H7 (cell line): ENCODE results near the gene SH2D3A. TPM values are rescaled to one million over a fixed set of nuclear protein-coding genes. Genes with fewer than 3 reads are reported as not detected.

Experiments used
- DNase-seq: peaks from one replicate; pipeline ENCODE4 v3.0.0; 2012
- H3K27me3 ChIP-seq: 2 replicates; pipeline ENCODE4 v1.6.0; 2011; ENCODE audit warnings: mild to moderate bottlenecking, low read length; ENCODE audit not compliant: control insufficient read depth, insufficient read depth
- H3K36me3 ChIP-seq: replicated peaks from 2 replicates; pipeline ENCODE4 v1.5.1; 2011; ENCODE audit warnings: low read length; ENCODE audit not compliant: control insufficient read depth, insufficient read depth
- H3K4me3 ChIP-seq: 2 replicates; pipeline ENCODE4 v1.5.1; 2011; ENCODE audit warnings: low read depth, mild to moderate bottlenecking, control low read depth, low read length, moderate library complexity; ENCODE audit not compliant: insufficient read depth
- total RNA-seq: library from RNA; depleted of rRNA; stranded (reverse); fragments of >200 nt; shearing (Covaris generic); gene quantifications from 2 replicates; pipeline ENCODE4 v1.2.3, GENCODE V29; 2014

Gene SH2D3A
- total RNA-seq, 1 experiment from 2014 or later = 11.7 TPM

DNA sequence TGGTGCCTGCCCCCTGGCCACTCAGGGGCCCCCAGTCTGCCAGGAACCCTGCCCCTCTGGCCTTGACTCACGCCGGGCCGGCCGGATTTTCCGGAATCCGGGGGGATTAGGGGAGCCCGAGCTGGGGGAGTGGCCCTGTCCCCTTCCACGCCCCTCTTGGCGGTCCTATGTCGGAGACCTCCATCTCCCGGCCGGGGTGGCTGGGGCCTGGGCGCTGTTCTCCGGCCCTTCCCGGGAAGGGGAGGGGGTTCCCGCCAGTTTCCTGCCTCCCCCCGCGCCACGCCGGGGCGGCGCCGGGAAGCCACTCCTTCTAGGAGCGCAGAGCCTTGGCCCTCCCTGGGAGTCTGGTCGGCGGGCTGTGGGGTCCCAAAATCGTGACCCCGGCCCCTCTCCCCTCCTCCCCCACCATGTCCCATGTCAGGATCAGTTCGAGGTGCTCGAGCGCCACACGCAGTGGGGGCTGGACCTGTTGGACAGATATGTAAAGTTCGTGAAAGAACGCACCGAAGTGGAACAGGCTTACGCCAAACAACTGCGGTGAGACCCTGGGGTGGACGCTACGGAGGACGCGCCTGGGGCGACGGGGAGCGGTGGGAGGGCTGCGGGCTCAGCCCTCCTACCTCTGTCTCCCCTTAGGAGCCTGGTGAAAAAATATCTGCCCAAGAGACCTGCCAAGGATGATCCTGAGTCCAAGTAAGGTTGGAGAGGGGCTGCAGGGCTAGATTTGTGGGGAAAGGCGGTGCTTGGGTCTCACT is 26.5 kb downstream of the SH2D3A start:
- Histone ChIP-seq H3K27me3 (no peaks in the 10 kb centered on the region), H3K36me3 (peaks cover 18% of the 10 kb centered on the region), H3K4me3 (peak overlapping the region; percentile 79)
- DNase-seq = peak; percentile 92

DNA sequence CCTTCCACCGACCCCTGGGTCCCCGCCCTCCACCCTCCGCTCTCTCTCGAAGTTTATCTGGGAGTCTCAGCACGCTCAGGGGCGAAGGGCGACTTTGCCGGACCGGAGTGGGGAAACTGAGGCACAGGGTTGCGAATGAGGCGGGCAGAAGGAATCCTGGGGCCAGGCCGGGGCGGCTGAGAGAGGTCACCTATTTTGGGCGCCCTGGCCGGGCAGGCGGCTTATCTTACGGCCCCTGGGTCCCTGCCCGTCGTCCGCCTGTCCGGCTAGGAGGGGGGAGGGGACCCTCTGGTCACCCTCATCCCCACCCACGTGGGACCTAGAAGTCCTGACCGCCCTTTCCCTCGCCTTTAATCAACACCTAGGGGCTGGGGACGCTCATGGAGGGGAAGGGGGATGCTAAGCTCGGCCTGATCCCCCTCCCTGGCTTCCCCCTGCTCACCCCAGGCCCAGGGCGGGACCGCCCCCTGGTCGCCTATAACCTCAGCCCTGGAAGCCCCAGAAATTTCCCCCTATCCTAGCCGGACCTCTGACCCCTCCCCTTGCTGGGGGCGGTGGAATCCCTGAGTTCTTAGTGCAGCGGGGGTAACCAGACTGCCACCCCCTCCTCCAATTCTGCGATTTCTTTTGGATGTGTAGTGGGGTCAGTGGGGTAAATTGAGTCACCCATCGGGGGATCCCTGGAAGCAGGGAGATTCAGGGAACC is 27.2 kb downstream of the SH2D3A start:
- H3K27me3 ChIP-seq = no peaks in the 10 kb centered on the region
- H3K36me3 ChIP-seq = peaks cover 16% of the 10 kb centered on the region
- peak; percentile 93 for DNase-seq
- H3K4me3 ChIP-seq = peak overlapping the region; percentile 79

GRCh38 chr19:6739390-6739882 is 27.8 kb downstream of the SH2D3A start, which contains the start of gene TRIP10:
TSS of gene TRIP10 (plus strand) at chr19:6739680. CDS start at chr19:6739762, 82 bp downstream.
- no peaks in the 10 kb centered on the region for H3K27me3 ChIP-seq
- peak within 1 kb of the TSS; percentile 79 for H3K4me3 ChIP-seq
- DNase-seq = peak; percentile 97
- H3K36me3 ChIP-seq = peaks cover 14% of the 10 kb centered on the region

- peaks cover 10% of the 10 kb centered on the region for H3K36me3 ChIP-seq
- H3K4me3 ChIP-seq = peak overlapping the region; percentile 35
- DNase-seq = peak; percentile 60
- no peaks in the 10 kb centered on the region for H3K27me3 ChIP-seq
Observed at GRCh38 chr19:6738787-6739389, 28.3 kb downstream of the SH2D3A start.

DNA sequence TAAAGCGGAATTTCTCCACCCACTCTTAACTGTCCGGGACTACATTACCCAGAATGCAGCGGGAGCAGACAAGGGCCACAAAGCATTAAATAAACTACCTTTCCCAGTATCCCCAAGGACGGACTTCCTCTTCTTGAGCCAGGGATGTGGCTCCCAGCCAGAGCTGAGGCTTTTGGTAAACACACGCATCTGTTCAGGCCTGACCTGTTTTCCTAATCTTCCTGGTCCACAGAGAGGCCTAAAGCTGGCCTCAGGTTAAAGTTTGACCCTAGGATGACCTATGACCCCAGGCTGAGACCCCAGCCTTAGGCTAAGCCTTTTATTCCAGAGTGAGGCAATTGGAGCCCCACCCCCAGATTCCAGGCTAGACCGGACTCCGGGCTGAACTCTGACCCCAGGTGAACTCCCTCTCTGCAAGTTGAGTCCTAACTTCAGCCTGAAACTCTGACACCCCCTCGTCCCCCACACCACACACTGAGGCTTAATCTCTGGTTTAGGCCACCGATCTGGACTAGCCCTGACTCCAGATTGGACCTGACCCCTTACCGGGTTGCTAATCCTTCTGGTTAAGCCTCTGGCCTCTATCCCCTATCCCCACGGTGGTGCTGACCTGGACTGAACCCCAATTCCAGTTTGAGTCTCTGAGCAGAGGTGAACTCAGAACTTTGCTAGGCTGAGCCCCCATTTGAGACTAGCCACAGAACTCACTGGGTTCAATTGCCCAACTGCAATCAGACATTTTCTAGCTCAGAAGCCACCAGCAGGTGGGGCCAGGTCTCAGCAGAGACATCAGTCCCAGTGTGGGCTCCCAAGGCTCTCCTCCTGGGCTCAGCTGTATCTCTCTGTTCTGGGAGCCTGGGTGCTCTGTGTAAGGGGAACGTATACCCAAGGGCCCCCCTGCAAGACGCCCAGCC is 29.1 kb downstream of the SH2D3A start:
- H3K4me3 ChIP-seq = no peak overlapping the region; the same call in 1 of the 2 replicates
- no peaks in the 10 kb centered on the region for H3K27me3 ChIP-seq
- peak; percentile 76 for DNase-seq
- H3K36me3 ChIP-seq = peaks cover 4% of the 10 kb centered on the region

- no peaks in the 10 kb centered on the region for H3K27me3 ChIP-seq
- peaks cover 2% of the 10 kb centered on the region for H3K36me3 ChIP-seq
- DNase-seq = peak; percentile 100
Observed at GRCh38 chr19:6737284-6737872, 29.9 kb downstream of the SH2D3A start, which contains the start of gene GPR108. TSS of gene GPR108 (minus strand) at chr19:6737580. CDS start at chr19:6737576, 4 bp downstream.

GRCh38 chr19:6736917-6737283 is 30.3 kb downstream of the SH2D3A start:
- H3K4me3 ChIP-seq = peak overlapping the region; percentile 82
- H3K27me3 ChIP-seq = no peaks in the 10 kb centered on the region
- DNase-seq = no peak
- peaks cover 2% of the 10 kb centered on the region for H3K36me3 ChIP-seq

More at GRCh38 chr19:6737284-6737872, 29.9 kb downstream of the SH2D3A start, which contains the start of gene GPR108:
- peak within 1 kb of the TSS; percentile 82 for H3K4me3 ChIP-seq

- H3K36me3 ChIP-seq = peaks cover 2% of the 10 kb centered on the region
Observed at GRCh38 chr19:6736169-6736916, 30.9 kb downstream of the SH2D3A start.

DNA sequence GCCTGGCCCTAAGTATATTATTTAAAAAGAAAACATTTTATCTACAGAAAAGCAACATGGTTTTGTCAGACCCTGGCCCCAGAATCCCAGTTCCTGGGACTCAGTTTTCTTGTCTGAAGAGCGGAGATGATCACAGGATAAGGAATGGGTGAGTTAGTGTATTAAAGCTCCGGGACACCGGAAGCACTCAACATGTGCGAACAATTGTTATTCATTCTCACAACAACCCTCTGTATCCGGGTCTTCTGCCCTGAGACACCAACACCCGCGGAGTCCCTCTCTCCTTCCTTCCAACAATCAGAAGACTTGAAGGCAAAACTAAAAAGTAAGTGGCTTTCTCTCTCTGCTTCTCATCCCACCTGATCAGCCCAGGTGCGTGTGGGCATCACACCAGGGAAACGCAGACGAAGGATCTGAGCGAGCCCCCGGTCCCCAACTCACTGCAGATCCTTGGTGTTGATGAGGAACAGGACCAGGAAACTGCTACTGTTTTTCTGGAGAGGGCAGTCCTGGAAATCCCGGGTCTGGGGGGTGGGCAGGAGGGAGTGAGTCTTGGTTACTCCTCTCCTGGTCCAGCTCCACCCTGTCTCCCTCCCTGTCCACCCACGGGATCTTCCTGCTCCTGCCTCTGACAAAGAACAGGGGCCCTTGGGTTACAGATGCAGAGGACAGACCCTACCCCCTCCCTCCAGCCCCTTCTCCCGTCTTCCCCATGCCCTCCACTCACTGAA is 31.9 kb downstream of the SH2D3A start:
- DNase-seq = peak; percentile 32

More at GRCh38 chr19:6736169-6736916, 30.9 kb downstream of the SH2D3A start:
- no peaks in the 10 kb centered on the region for H3K27me3 ChIP-seq
- peak; percentile 82 for DNase-seq
- H3K4me3 ChIP-seq = peak overlapping the region; percentile 82

DNA sequence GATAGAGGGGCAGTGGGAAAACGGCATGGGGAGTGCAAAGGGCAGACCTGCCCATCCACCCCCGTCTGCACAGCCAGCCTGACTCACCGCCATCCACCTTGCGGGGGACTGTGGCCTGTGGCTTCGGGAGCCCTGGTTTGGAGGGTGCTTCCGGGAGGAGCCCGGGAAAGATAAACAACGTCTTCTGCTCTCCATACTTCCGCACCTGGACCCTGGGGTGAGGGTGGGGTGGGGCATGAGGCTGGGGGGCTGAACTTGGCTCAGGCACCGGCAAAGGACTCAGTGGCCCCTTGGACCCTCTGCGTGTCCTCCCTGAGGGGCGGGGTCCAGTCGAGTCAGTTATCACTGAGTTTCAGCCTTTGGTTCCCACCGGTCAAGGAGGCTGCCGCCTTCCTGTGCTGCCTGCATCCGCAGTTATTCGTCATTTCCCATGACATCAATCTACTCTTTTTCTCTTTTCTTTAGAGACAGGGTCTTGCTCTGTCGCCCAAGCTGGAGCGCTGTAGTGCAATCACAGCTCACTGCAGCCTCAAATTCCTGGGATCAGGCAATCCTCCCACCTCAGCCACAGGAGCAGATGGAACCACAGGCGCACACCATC is 33.0 kb downstream of the SH2D3A start:
- H3K27me3 ChIP-seq = no peaks in the 10 kb centered on the region
- H3K36me3 ChIP-seq = peaks cover 2% of the 10 kb centered on the region
- peak; percentile 47 for DNase-seq
- H3K4me3 ChIP-seq = no peak overlapping the region

More for the DNA sequence above, 31.9 kb downstream of the SH2D3A start:
- Histone ChIP-seq H3K27me3 (no peaks in the 10 kb centered on the region), H3K4me3 (peak overlapping the region; percentile 82), H3K36me3 (peaks cover 2% of the 10 kb centered on the region)

DNA sequence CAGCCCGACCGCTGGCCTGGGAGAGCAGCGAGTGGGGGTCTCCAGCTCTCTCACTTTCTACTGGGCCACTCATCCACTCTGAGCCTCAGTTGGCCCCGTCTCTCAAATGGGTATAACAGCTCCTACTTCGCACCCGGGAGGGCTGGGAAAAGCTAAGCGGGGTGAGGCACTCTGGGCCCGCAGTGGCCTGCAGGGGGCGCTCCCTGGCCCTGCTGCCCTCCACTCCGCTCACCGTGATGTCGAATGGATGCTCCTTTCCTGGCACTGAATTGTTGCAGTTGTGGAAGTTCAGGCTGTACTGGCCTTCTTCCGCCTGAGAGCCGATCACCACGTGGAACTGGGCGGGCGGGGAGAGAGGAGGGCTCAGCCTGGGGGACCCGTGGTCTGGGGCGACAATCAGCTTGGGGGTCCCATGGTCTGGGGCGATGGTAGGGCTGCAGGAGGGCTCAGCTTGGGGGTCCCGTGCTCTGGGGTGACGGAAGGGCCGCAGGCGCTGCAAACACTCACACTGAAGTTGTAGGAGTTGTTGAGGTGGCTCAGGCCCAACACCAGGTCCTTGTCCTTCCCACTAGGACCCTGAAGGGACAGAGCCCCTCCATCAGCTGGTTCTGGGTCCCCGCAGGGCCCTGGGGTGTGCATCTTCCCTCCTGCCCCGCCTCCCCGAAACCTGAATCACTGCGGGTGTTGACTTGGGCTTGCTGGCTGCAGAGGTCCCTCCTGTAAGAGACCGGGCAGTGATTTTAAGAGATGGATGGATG is 33.7 kb downstream of the SH2D3A start:
- DNase-seq = peak; percentile 90
- Histone ChIP-seq H3K27me3 (no peaks in the 10 kb centered on the region), H3K4me3 (no peak overlapping the region)

More for the DNA sequence above, 33.7 kb downstream of the SH2D3A start:
- H3K36me3 ChIP-seq = peaks cover 2% of the 10 kb centered on the region
